Measurements from ENCODE around the gene CACUL1. TPM values are rescaled to one million over a fixed set of nuclear protein-coding genes. Genes with fewer than 3 reads are reported as not detected.

The CACUL1 gene
- total RNA-seq, 6 experiments from 2014 or later: 15.5 to 26.4 (median 17.8) TPM

- ATAC-seq (peak; percentile 93 to 97 (median 96)), DNase-seq (peak in 2 of 3 donors; percentile 38 to 66)
- TF ChIP-seq, protein P1, sequence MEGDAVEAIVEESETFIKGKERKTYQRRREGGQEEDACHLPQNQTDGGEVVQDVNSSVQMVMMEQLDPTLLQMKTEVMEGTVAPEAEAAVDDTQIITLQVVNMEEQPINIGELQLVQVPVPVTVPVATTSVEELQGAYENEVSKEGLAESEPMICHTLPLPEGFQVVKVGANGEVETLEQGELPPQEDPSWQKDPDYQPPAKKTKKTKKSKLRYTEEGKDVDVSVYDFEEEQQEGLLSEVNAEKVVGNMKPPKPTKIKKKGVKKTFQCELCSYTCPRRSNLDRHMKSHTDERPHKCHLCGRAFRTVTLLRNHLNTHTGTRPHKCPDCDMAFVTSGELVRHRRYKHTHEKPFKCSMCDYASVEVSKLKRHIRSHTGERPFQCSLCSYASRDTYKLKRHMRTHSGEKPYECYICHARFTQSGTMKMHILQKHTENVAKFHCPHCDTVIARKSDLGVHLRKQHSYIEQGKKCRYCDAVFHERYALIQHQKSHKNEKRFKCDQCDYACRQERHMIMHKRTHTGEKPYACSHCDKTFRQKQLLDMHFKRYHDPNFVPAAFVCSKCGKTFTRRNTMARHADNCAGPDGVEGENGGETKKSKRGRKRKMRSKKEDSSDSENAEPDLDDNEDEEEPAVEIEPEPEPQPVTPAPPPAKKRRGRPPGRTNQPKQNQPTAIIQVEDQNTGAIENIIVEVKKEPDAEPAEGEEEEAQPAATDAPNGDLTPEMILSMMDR (IDR thresholded peaks at IDR 0.05): no peak
- no peak for TF ChIP-seq POLR2A (IDR thresholded peaks at IDR 0.05)
- no peak overlapping the region for H3K4me3 ChIP-seq
- H3K9me3 ChIP-seq: no peaks in the 10 kb centered on the region
- H3K27ac ChIP-seq: peak overlapping the region in 2 of 3 donors; percentile 3 to 47
- intact Hi-C loops (cut with DNase I): no loop called here
- H3K36me3 ChIP-seq: no peaks in the 10 kb centered on the region
- WGBS (ENCODE audit: insufficient coverage, low coverage, low lambda C conversion rate, missing lambda C conversion rate): 30% methylated on average over 5 of the region's 7 CpGs
- no peaks in the 10 kb centered on the region for H3K27me3 ChIP-seq
- peaks cover 0 to 16% (median 0%) of the 10 kb centered on the region in 4 donors for H3K4me1 ChIP-seq
Measured at GRCh38 chr10:118778727-118779126, 24.0 kb upstream of the CACUL1 start.

GRCh38 chr10:118776960-118777359 is 22.2 kb upstream of the CACUL1 start:
- no peak for TF ChIP-seq POLR2A (IDR thresholded peaks at IDR 0.05)
- TF ChIP-seq, protein P1 (IDR thresholded peaks at IDR 0.05): no peak
- Histone ChIP-seq H3K27me3 (no peaks in the 10 kb centered on the region), H3K9me3 (no peaks in the 10 kb centered on the region), H3K36me3 (no peaks in the 10 kb centered on the region), H3K27ac (no peak overlapping the region), H3K4me1 (peaks cover 0 to 16% (median 0%) of the 10 kb centered on the region in 4 donors), H3K4me3 (no peak overlapping the region)
- 58% methylated on average over 5 of the region's 5 CpGs for WGBS (ENCODE audit: insufficient coverage, low coverage, low lambda C conversion rate, missing lambda C conversion rate)
- DNase-seq (no peak), ATAC-seq (no peak)
- intact Hi-C loops (cut with DNase I): no loop called here

DNA sequence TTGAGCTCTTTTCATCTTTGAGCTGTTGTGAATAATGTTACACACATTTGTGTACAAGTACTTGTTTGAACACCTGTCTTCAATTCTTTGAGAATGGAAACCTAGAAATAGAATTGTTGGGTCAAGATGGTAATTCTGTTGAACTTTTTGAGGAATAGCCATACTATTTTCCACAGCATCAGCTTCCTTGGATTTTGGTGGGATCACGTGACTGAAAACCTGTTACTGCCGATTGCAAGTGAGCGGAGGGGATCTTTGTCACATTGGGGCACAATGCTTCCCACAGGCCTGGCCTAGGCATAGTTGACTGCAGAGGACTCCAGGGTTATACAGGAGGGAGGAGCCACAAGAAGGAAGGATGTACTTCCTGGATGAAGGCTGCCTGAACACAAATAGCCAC is 21.3 kb upstream of the CACUL1 start:
- DNase-seq: no peak
- WGBS (ENCODE audit: insufficient coverage, low coverage, low lambda C conversion rate, missing lambda C conversion rate): 88% methylated on average over 3 of the region's 3 CpGs
- Histone ChIP-seq H3K4me3 (no peak overlapping the region), H3K27ac (no peak overlapping the region), H3K27me3 (no peaks in the 10 kb centered on the region), H3K4me1 (peaks cover 0 to 16% (median 0%) of the 10 kb centered on the region in 4 donors), H3K9me3 (no peaks in the 10 kb centered on the region), H3K36me3 (no peaks in the 10 kb centered on the region)
- ATAC-seq: no peak
- intact Hi-C loops (cut with DNase I): no loop called here
- TF ChIP-seq, protein P1 (IDR thresholded peaks at IDR 0.05): no peak
- TF ChIP-seq POLR2A (IDR thresholded peaks at IDR 0.05): no peak

GRCh38 chr10:118775478-118775877 is 20.7 kb upstream of the CACUL1 start:
- H3K27ac ChIP-seq: no peak overlapping the region
- H3K4me1 ChIP-seq: peaks cover 0 to 16% (median 0%) of the 10 kb centered on the region in 4 donors
- no peaks in the 10 kb centered on the region for H3K27me3 ChIP-seq
- ATAC-seq (peak in 2 of 4 donors; percentile 34 to 46), DNase-seq (no peak)
- 52% methylated on average over 6 of the region's 7 CpGs for WGBS (ENCODE audit: insufficient coverage, low coverage, low lambda C conversion rate, missing lambda C conversion rate)
- no peak overlapping the region for H3K4me3 ChIP-seq
- intact Hi-C loops (cut with DNase I): no loop called here
- TF ChIP-seq POLR2A (IDR thresholded peaks at IDR 0.05): no peak
- TF ChIP-seq, protein P1 (IDR thresholded peaks at IDR 0.05): peak; percentile 22 to 28 (median 26)
- H3K9me3 ChIP-seq: no peaks in the 10 kb centered on the region
- no peaks in the 10 kb centered on the region for H3K36me3 ChIP-seq

GRCh38 chr10:118773041-118773440 is 18.3 kb upstream of the CACUL1 start:
- no peaks in the 10 kb centered on the region for H3K36me3 ChIP-seq
- H3K4me3 ChIP-seq: no peak overlapping the region
- ATAC-seq (no peak), DNase-seq (no peak)
- H3K9me3 ChIP-seq: no peaks in the 10 kb centered on the region
- 80% methylated on average over 4 of the region's 4 CpGs for WGBS (ENCODE audit: insufficient coverage, low coverage, low lambda C conversion rate, missing lambda C conversion rate)
- no peaks in the 10 kb centered on the region for H3K27me3 ChIP-seq
- no peaks in the 10 kb centered on the region for H3K4me1 ChIP-seq
- H3K27ac ChIP-seq: no peak overlapping the region
- TF ChIP-seq, protein P1 (IDR thresholded peaks at IDR 0.05): no peak
- TF ChIP-seq POLR2A (IDR thresholded peaks at IDR 0.05): no peak
- intact Hi-C loops (cut with DNase I): no loop called here
